Heart right ventricle (tissue), 16 donors: Measurements from ENCODE around the gene LPP. TPM values are rescaled to one million over a fixed set of nuclear protein-coding genes. Genes with fewer than 3 reads are reported as not detected.

Source experiments
- ATAC-seq, 8 donors: fragments of 200-7000 bp; cut with Tn5 transposase; one replicate each; pipeline ENCODE4 v1.9.1; 2020; ENCODE audit warnings: mild to moderate bottlenecking in 8 of 8, moderate library complexity in 8 of 8, moderate number of reproducible peaks in 1 of 8
- DNase-seq, 2 donors: peaks; one replicate each; pipeline ENCODE4 v3.0.0-alpha.2; 2020
- H3K27ac ChIP-seq, 10 donors: fragments of 200-600 bp; sonication (generic) in 2 of 10; one replicate each; pipeline versions ENCODE4 v1.5.0 to v1.8.0; 2020 to 2022; ENCODE audit warnings: mild to moderate bottlenecking in 3 of 10
- H3K27me3 ChIP-seq, 7 donors: fragments of 200-600 bp; one replicate each; pipeline ENCODE4 v1.8.0; 2021 to 2022; ENCODE audit warnings: mild to moderate bottlenecking in 2 of 7
- H3K36me3 ChIP-seq, 9 donors: fragments of 200-600 bp; sonication (generic) in 1 of 9; one replicate each; pipeline versions ENCODE4 v1.5.0 to v1.8.0; 2020 to 2022; ENCODE audit warnings: mild to moderate bottlenecking in 2 of 9
- H3K4me1 ChIP-seq, 9 donors: fragments of 200-600 bp; sonication (generic) in 1 of 9; one replicate each; pipeline versions ENCODE4 v1.5.0 to v1.8.0; 2020 to 2022; ENCODE audit warnings: mild to moderate bottlenecking in 4 of 9
- H3K4me3 ChIP-seq, 10 donors: fragments of 200-600 bp; sonication (generic) in 2 of 10; one replicate each; pipeline versions ENCODE4 v1.5.0 to v1.8.0; 2020 to 2022; ENCODE audit warnings: mild to moderate bottlenecking in 7 of 10, moderate library complexity in 2 of 10
- H3K9me3 ChIP-seq, 11 donors: fragments of 200-600 bp in 10 of 11; sonication (generic) in 2 of 11; one replicate each; pipeline versions ENCODE4 v1.5.0 to v1.8.0; 2013 to 2022; ENCODE audit warnings: mild to moderate bottlenecking in 2 of 11, control low read depth in 1 of 11, moderate library complexity in 1 of 11
- WGBS, 2 donors: extraction: QIAGEN DNeasy Blood & Tissue Kit; methylation state at CpG; one replicate each; pipeline ENCODE4 v1.1.7; 2013; ENCODE audit warnings: inconsistent platforms in 1 of 2; 5-methylcytosine and 5-hydroxymethylcytosine counted together
- intact Hi-C, 10 donors: fragments of 100-400 bp; cut with DNase I; formaldehyde crosslinking; loops; one replicate each; pipeline versions ENCODE4 v1.11.1 to v1.14.2; 2022
- polyA plus RNA-seq, 2 donors: library from polyadenylated mRNA; stranded (reverse); fragments of 200-250 nt; gene quantifications; one replicate each; pipeline ENCODE4 v1.2.3, GENCODE V29; 2013
- total RNA-seq, 10 donors: library from RNA; stranded (reverse); fragmentation: NEBNext Ultra II Directional in 3 of 10; extraction: Animal tissue kit (Norgen Biotek cat#: 25700) in 3 of 10; gene quantifications; one replicate each; pipeline versions ENCODE4 v1.2.1 to v1.2.4, GENCODE V29; 2021 to 2023
- TF ChIP-seq, protein P1 (sequence below), 9 donors: fragments of 200-600 bp; sonication (generic) in 2 of 9; IDR thresholded peaks; one replicate each; pipeline versions ENCODE4 v1.5.0 to v1.8.0; 2021 to 2022; ENCODE audit warnings: antibody characterized with exemption in 9 of 9, mild to moderate bottlenecking in 5 of 9, moderate library complexity in 1 of 9
- donor health status: Arrhythmogenic right ventricular cardiomyopathy.
- donor health status: ischemic (EF 13 %, LVEDD 7.1; RV severe dilation, severe dysfunction).
- donor health status: healthy with polysubstance abuse.
- donor health status: DM: no; HTN: yes; CAD: no.
- donor health status: DM: no; HTN: no; CAD: no.
- donor health status: ischemic (EF 25% LVEDD 6.9; RV normal size, moderate dysfunction).
- donor health status: ischemic (EF 25% LVEDD 5.7; RV mildly dilated, moderate dysfunction).
- donor health status: healthy.
- donor health status: DM: yes; HTN: yes; CAD: no.
- donor health status: Ischemic cardiomyopathy.
- donor health status: ischemic (EF 35%, LVEDD 5.7; RV mildly dilated, moderate dysfunction).
- donor health status: nonischemic (EF 11% LVEDD 7.7; RV severe dilation, severe dysfunction).
- donor health status: DM: yes; HTN: yes; CAD: no.
- donor health status: PGD.
- donor health status: ischemic (EF 29% LVEDD 5.4; RV normal size, mild dysfunction).
- donor health status: nonischemic (EF 23%, LVEDD 6.1; RV moderate dilation, normal function).

LPP gene
- total and polyA plus RNA-seq, 12 donors, result 8.5 to 188 (median 140) TPM

DNA sequence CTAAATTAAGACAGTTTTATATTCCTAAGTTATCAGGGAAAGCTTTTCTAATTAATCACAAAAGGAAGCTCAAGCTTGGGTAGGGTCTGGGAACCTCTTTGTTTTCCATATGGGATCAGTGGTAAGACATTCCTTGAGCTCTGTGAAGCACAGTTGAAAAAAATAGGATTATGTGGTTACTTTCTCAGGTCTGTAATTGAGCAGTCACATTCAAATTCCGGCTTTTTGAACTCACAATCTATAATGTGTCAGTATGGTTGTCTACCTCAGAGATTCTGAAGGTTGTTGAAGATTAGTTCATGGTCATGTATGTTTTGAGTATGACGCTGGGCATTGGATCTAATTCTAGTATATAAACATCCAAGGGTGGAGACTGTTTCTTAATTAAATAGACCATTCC lies 364.5 kb downstream of the LPP start:
- ATAC-seq (no peak), DNase-seq (no peak)
- H3K27me3 ChIP-seq, result no peaks in the 10 kb centered on the region
- no peaks in the 10 kb centered on the region for H3K9me3 ChIP-seq
- TF ChIP-seq, protein P1, sequence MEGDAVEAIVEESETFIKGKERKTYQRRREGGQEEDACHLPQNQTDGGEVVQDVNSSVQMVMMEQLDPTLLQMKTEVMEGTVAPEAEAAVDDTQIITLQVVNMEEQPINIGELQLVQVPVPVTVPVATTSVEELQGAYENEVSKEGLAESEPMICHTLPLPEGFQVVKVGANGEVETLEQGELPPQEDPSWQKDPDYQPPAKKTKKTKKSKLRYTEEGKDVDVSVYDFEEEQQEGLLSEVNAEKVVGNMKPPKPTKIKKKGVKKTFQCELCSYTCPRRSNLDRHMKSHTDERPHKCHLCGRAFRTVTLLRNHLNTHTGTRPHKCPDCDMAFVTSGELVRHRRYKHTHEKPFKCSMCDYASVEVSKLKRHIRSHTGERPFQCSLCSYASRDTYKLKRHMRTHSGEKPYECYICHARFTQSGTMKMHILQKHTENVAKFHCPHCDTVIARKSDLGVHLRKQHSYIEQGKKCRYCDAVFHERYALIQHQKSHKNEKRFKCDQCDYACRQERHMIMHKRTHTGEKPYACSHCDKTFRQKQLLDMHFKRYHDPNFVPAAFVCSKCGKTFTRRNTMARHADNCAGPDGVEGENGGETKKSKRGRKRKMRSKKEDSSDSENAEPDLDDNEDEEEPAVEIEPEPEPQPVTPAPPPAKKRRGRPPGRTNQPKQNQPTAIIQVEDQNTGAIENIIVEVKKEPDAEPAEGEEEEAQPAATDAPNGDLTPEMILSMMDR (IDR thresholded peaks at IDR 0.05), result no peak
- no peak overlapping the region for H3K4me3 ChIP-seq
- no peak overlapping the region for H3K27ac ChIP-seq
- H3K4me1 ChIP-seq, result peaks cover 0 to 32% (median 8%) of the 10 kb centered on the region in 9 donors
- WGBS, 2 donors, result 95 to 96% methylated on average over 2 of the region's 2 CpGs
- no peaks in the 10 kb centered on the region for H3K36me3 ChIP-seq
- intact Hi-C loops, result no loop called here

DNA sequence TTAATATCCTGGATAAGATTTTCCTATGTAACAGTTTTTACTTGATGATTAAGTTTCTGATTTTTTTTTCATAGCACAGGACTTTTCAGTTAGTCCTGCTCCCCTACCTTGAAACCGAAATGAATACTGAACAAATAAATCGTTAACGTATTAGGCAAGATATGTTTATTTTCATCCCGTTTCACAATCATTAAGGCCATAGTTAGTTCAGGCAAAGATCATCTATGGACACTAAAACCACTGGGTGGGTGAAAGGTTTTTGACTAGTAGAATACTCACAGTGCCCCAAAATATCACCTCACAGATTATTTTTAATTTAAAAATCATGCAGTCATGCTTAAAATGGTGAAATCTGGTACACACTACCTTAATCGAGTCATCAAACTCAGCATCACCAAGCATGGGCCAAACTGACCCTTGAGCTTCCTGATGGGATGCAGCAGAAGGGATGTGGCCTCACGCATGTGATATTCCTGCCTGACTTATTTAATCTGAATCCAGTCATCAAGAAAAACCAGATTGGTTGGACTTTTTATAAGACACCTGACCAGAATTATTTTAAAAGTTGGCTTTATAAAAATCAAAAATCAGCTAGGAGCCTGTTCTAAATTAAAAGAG lies 365.0 kb downstream of the LPP start:
- TF ChIP-seq, protein P1 (IDR thresholded peaks at IDR 0.05), result no peak
- Histone ChIP-seq H3K4me3 (no peak overlapping the region), H3K27ac (no peak overlapping the region), H3K9me3 (no peaks in the 10 kb centered on the region), H3K4me1 (peaks cover 0 to 32% (median 4%) of the 10 kb centered on the region in 9 donors), H3K27me3 (no peaks in the 10 kb centered on the region), H3K36me3 (peaks cover 0 to 3% (median 0%) of the 10 kb centered on the region in 9 donors)
- WGBS, 2 donors, result 95 to 96% methylated on average over 6 of the region's 6 CpGs
- intact Hi-C loops, result no loop called here
- no peak for ATAC-seq
- no peak for DNase-seq

DNA sequence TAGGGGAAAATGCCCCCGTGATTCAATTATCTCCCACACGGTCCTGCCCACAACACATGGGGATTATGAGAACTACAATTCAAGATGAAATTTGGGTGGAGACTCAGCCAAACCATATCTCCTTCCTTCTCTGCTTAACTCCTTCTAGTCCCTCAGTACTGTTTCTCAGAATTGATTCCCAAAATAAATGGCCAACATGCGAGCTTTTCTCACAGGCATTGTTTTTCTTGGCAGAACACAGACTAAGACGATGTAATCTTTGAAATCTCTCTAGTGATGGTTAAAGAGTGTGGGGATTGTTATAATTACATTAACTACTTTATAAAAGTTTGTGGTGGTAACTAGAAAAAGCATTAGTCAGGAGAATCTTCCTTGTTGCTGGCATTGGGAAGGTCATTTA lies 366.5 kb downstream of the LPP start:
- intact Hi-C loops, result no loop called here
- Histone ChIP-seq H3K4me3 (no peak overlapping the region), H3K4me1 (peaks cover 0 to 32% (median 4%) of the 10 kb centered on the region in 9 donors), H3K36me3 (peaks cover 0 to 18% (median 5%) of the 10 kb centered on the region in 9 donors), H3K9me3 (no peaks in the 10 kb centered on the region), H3K27me3 (no peaks in the 10 kb centered on the region), H3K27ac (no peak overlapping the region)
- no peak for ATAC-seq
- TF ChIP-seq, protein P1 (IDR thresholded peaks at IDR 0.05), result no peak
- 41 to 42% methylated on average over 4 of the region's 4 CpGs for WGBS, 2 donors
- no peak for DNase-seq

DNA sequence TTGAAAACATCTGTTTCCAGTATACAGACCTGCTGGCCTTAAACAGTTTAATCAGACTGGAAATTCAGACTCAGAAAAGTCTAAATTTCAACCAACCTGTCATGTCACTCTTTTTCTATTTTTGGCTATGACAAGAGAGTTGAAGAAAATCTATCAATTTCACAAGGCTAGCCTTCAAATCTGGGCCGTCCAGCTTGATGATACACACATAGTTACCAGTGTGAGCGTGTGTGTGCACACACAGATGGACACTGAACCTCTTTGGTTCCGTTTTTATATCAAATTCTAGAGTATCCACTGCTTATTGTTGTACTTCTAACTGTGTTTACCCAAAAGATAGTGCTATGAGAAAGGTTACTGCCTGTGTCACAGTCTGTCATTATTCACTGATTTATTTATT lies 368.2 kb downstream of the LPP start:
- no peaks in the 10 kb centered on the region for H3K9me3 ChIP-seq
- no peak overlapping the region for H3K27ac ChIP-seq
- 84 to 86% methylated on average over 3 of the region's 3 CpGs for WGBS, 2 donors
- no peak for DNase-seq
- H3K36me3 ChIP-seq, result peaks cover 0 to 30% (median 6%) of the 10 kb centered on the region in 9 donors
- intact Hi-C loops, result no loop called here
- no peak overlapping the region for H3K4me3 ChIP-seq
- TF ChIP-seq, protein P1 (IDR thresholded peaks at IDR 0.05), result no peak
- ATAC-seq, result no peak
- no peaks in the 10 kb centered on the region for H3K27me3 ChIP-seq
- H3K4me1 ChIP-seq, result peaks cover 0 to 32% (median 4%) of the 10 kb centered on the region in 9 donors
